ENCODE results near the gene GRB2.

The GRB2 gene

GRCh38 chr17:75388476-75389030 is 16.9 kb downstream of the GRB2 start:
- TF ChIP-seq CTCF (IDR thresholded peaks at IDR 0.05; ENCODE audit: low read depth, low read length): no peak
- no peak for TF ChIP-seq EZH2phosphoT487 (IDR thresholded peaks at IDR 0.05; ENCODE audit: low read depth)

GRCh38 chr17:75387771-75388170 is 17.7 kb downstream of the GRB2 start:
- Histone ChIP-seq H3K4me3 (ENCODE audit: low read length) (no peak overlapping the region), H3K4me1 (ENCODE audit: low read length) (no peaks in the 10 kb centered on the region), H3K27me3 (ENCODE audit: low read depth, low read length) (no peaks in the 10 kb centered on the region), H3K36me3 (replicated peaks; ENCODE audit: low read depth, low read length) (peaks cover 41% of the 10 kb centered on the region), H3K4me2 (ENCODE audit: low read length) (no peak overlapping the region), H3K9me3 (ENCODE audit: insufficient read depth, low read length) (no peaks in the 10 kb centered on the region), H2AFZ (ENCODE audit: low read depth, low read length) (no peak overlapping the region), H3K79me2 (ENCODE audit: low read length) (peaks cover 99% of the 10 kb centered on the region), H3K27ac (ENCODE audit: low read length) (no peak overlapping the region), H3K9ac (ENCODE audit: low read length) (no peak overlapping the region), H4K20me1 (ENCODE audit: insufficient read depth, low read length) (peaks cover 98% of the 10 kb centered on the region)
- TF ChIP-seq CTCF (IDR thresholded peaks at IDR 0.05; ENCODE audit: low read depth, low read length): no peak

More at GRCh38 chr17:75388476-75389030, 16.9 kb downstream of the GRB2 start:
- no peak overlapping the region for H3K4me3 ChIP-seq (ENCODE audit: low read length)
- peaks cover 5% of the 10 kb centered on the region for H3K4me1 ChIP-seq (ENCODE audit: low read length)
- H2AFZ ChIP-seq (ENCODE audit: low read depth, low read length): no peak overlapping the region
- no peak overlapping the region for H3K27ac ChIP-seq (ENCODE audit: low read length)
- H3K79me2 ChIP-seq (ENCODE audit: low read length): peaks cover 99% of the 10 kb centered on the region
- H3K36me3 ChIP-seq (replicated peaks; ENCODE audit: low read depth, low read length): peaks cover 49% of the 10 kb centered on the region
- no peak overlapping the region for H3K9ac ChIP-seq (ENCODE audit: low read length)
- H4K20me1 ChIP-seq (ENCODE audit: insufficient read depth, low read length): peaks cover 98% of the 10 kb centered on the region
- no peak overlapping the region for H3K4me2 ChIP-seq (ENCODE audit: low read length)
- no peaks in the 10 kb centered on the region for H3K27me3 ChIP-seq (ENCODE audit: low read depth, low read length)
- no peaks in the 10 kb centered on the region for H3K9me3 ChIP-seq (ENCODE audit: insufficient read depth, low read length)

- Histone ChIP-seq H3K4me1 (ENCODE audit: low read length) (no peaks in the 10 kb centered on the region), H4K20me1 (ENCODE audit: insufficient read depth, low read length) (peaks cover 97% of the 10 kb centered on the region), H3K27ac (ENCODE audit: low read length) (no peak overlapping the region), H3K27me3 (ENCODE audit: low read depth, low read length) (no peaks in the 10 kb centered on the region), H3K4me2 (ENCODE audit: low read length) (no peak overlapping the region), H3K4me3 (ENCODE audit: low read length) (no peak overlapping the region), H2AFZ (ENCODE audit: low read depth, low read length) (no peak overlapping the region), H3K79me2 (ENCODE audit: low read length) (peaks cover 99% of the 10 kb centered on the region), H3K9me3 (ENCODE audit: insufficient read depth, low read length) (no peaks in the 10 kb centered on the region), H3K9ac (ENCODE audit: low read length) (no peak overlapping the region), H3K36me3 (replicated peaks; ENCODE audit: low read depth, low read length) (peaks cover 31% of the 10 kb centered on the region)
- TF ChIP-seq CTCF (IDR thresholded peaks at IDR 0.05; ENCODE audit: low read depth, low read length): no peak
- TF ChIP-seq EZH2phosphoT487 (IDR thresholded peaks at IDR 0.05; ENCODE audit: low read depth): no peak
Measured at GRCh38 chr17:75386430-75386829, 19.0 kb downstream of the GRB2 start.

- Histone ChIP-seq H3K9me3 (ENCODE audit: insufficient read depth, low read length) (no peaks in the 10 kb centered on the region), H2AFZ (ENCODE audit: low read depth, low read length) (no peak overlapping the region), H3K9ac (ENCODE audit: low read length) (no peak overlapping the region), H3K36me3 (replicated peaks; ENCODE audit: low read depth, low read length) (peaks cover 20% of the 10 kb centered on the region), H3K4me1 (ENCODE audit: low read length) (peaks cover 13% of the 10 kb centered on the region), H3K27ac (ENCODE audit: low read length) (no peak overlapping the region), H3K27me3 (ENCODE audit: low read depth, low read length) (no peaks in the 10 kb centered on the region), H3K79me2 (ENCODE audit: low read length) (peaks cover 99% of the 10 kb centered on the region), H3K4me2 (ENCODE audit: low read length) (no peak overlapping the region), H3K4me3 (ENCODE audit: low read length) (no peak overlapping the region), H4K20me1 (ENCODE audit: insufficient read depth, low read length) (peaks cover 97% of the 10 kb centered on the region)
- TF ChIP-seq CTCF (IDR thresholded peaks at IDR 0.05; ENCODE audit: low read depth, low read length): no peak
- TF ChIP-seq EZH2phosphoT487 (IDR thresholded peaks at IDR 0.05; ENCODE audit: low read depth): no peak
Measured at GRCh38 chr17:75384751-75385150, 20.7 kb downstream of the GRB2 start.
